K562 (cell line): ENCODE data around the gene CD69. TPM values are rescaled to one million over a fixed set of nuclear protein-coding genes. Genes with fewer than 3 reads are reported as not detected.

Experiments used
- ATAC-seq: fragments of 200-7000 bp; cut with Tn5 transposase; 3 replicates; pipeline ENCODE4 v1.9.1; 2020; ENCODE audit warnings: moderate library complexity
- BruUV-seq: library from RNA; stranded (reverse); fragments of 400-500 nt; replicated peaks from 2 replicates; lab custom pipeline; 2021; lab: Mats Ljungman, UMichigan
- CTCF ChIA-PET: fragments of 300-600 bp; formaldehyde crosslinking; extraction: SDS; loops from one replicate; lab custom pipeline; 2021; ENCODE audit warnings: low intra/inter-chr PET ratio; lab: Yijun Ruan, JAX
- POLR2A ChIA-PET: fragments of 300-600, 350-650 bp; sonication (Branson Sonifier 250); formaldehyde crosslinking; extraction: SDS; loops from one replicate; lab custom pipeline; 2021; ENCODE audit warnings: antibody characterized with exemption, inconsistent platforms; lab: Yijun Ruan, JAX
- DNase-seq, 4 experiments: peaks; one replicate each; pipeline versions ENCODE4 v3.0.0 to v3.0.0-alpha.2; 2011 to 2018; ENCODE audit warnings: low spot score in 3 of 4, mixed read lengths in 3 of 4; ENCODE audit errors: extremely low read depth in 1 of 4
- FAIRE-seq: peaks from 2 replicates; lab custom pipeline; 2011; peaks lifted over from hg19 to GRCh38; lab: Jason Lieb, UNC
- H2AFZ ChIP-seq: 2 replicates; pipeline ENCODE4 v1.6.0; 2011; ENCODE audit warnings: low read depth, low read length, control low read depth, inconsistent platforms
- H3K27ac ChIP-seq: fragments of 200-600 bp; 3 replicates; pipeline ENCODE4 v1.8.0; 2011; ENCODE audit warnings: low read depth, mild to moderate bottlenecking, control low read depth, inconsistent platforms, low read length, moderate library complexity, mixed read lengths; ENCODE audit errors: extremely low read depth
- H3K27me3 ChIP-seq, 2 experiments: fragments of 300-600 bp in 1 of 2; 2 replicates in 1 of 2; 3 replicates in 1 of 2; pipeline versions ENCODE4 v1.6.0 to v1.8.0; 2011; ENCODE audit warnings: inconsistent platforms in 2 of 2, low read length in 2 of 2, mild to moderate bottlenecking in 1 of 2, mixed read lengths in 1 of 2, moderate library complexity in 1 of 2; ENCODE audit not compliant: control insufficient read depth in 2 of 2, insufficient read depth in 2 of 2
- H3K36me3 ChIP-seq: fragments of 300-600 bp; 3 replicates; pipeline ENCODE4 v1.8.0; 2011; ENCODE audit warnings: mild to moderate bottlenecking, low read length, inconsistent platforms; ENCODE audit not compliant: control insufficient read depth, insufficient read depth
- H3K4me1 ChIP-seq, 2 experiments: fragments of 200-600 bp in 1 of 2; replicated peaks in 1 of 2; 2 replicates in 1 of 2; 3 replicates in 1 of 2; pipeline versions ENCODE4 v1.5.1 to v1.8.0; 2011; ENCODE audit warnings: inconsistent platforms in 2 of 2, low read length in 2 of 2, mild to moderate bottlenecking in 1 of 2, mixed read lengths in 1 of 2, moderate library complexity in 1 of 2; ENCODE audit not compliant: control insufficient read depth in 2 of 2, insufficient read depth in 2 of 2
- H3K4me2 ChIP-seq: 2 replicates; pipeline ENCODE4 v1.6.1; 2011; ENCODE audit warnings: low read length, control low read depth, inconsistent platforms, mixed read lengths; ENCODE audit not compliant: insufficient read depth
- H3K4me3 ChIP-seq: fragments of 200-600 bp; sonication (generic), shearing (Covaris generic); 2 replicates; pipeline ENCODE4 v1.5.1; 2016; ENCODE audit warnings: control low read depth, inconsistent platforms
- H3K79me2 ChIP-seq: fragments of 200-600 bp; 3 replicates; pipeline ENCODE4 v1.8.0; 2011; ENCODE audit warnings: low read length, inconsistent platforms; ENCODE audit not compliant: control insufficient read depth, insufficient read depth
- H3K9ac ChIP-seq, 2 experiments: 2 replicates each; pipeline versions ENCODE4 v1.6.0 to v1.6.1; 2011; ENCODE audit warnings: low read depth in 2 of 2, low read length in 2 of 2, control low read depth in 1 of 2, inconsistent platforms in 1 of 2, mild to moderate bottlenecking in 1 of 2, mixed read lengths in 1 of 2; ENCODE audit not compliant: insufficient read depth in 1 of 2
- H3K9me1 ChIP-seq: one replicate; pipeline ENCODE4 v1.6.0; 2011; ENCODE audit warnings: inconsistent platforms, mild to moderate bottlenecking, low read length, moderate library complexity; ENCODE audit not compliant: control insufficient read depth, insufficient read depth
- H3K9me3 ChIP-seq: replicated peaks from 2 replicates; pipeline ENCODE4 v1.5.1; 2011; ENCODE audit warnings: low read depth, low read length, inconsistent platforms; ENCODE audit not compliant: control insufficient read depth, insufficient read depth
- H4K20me1 ChIP-seq: replicated peaks from 2 replicates; pipeline ENCODE4 v1.6.1; 2011; ENCODE audit warnings: low read length, inconsistent platforms, mixed read lengths; ENCODE audit not compliant: control insufficient read depth, insufficient read depth
- CSDE1 ChIP-seq, 2 experiments: fragments of 450-650 bp; IDR thresholded peaks; 2 replicates each; pipeline ENCODE4 v1.6.1; 2016; ENCODE audit warnings: mild to moderate bottlenecking in 1 of 2
- ETV1 ChIP-seq: fragments of 450-650 bp; conservative IDR thresholded peaks from 2 replicates; pipeline ENCODE4 v1.6.1; 2016; ENCODE audit warnings: missing genetic modification characterization, control low read depth, low read depth, missing compliant biosample characterization
- FOXK2 ChIP-seq, 2 experiments: fragments of 450-650 bp; IDR thresholded peaks in 1 of 2; conservative IDR thresholded peaks in 1 of 2; 2 replicates each; pipeline ENCODE4 v1.6.1; 2016; ENCODE audit warnings: low read depth in 2 of 2, mild to moderate bottlenecking in 1 of 2
- GABPB1 ChIP-seq: sonication (generic); formaldehyde crosslinking; IDR thresholded peaks from 2 replicates; pipeline ENCODE4 v1.8.0; 2022; ENCODE audit warnings: mild to moderate bottlenecking, missing genetic modification reagents
- HNRNPH1 ChIP-seq: fragments of 200-400 bp; formaldehyde crosslinking; optimal IDR thresholded peaks from 2 replicates; pipeline ENCODE3; 2017; ENCODE audit warnings: low read depth, mild to moderate bottlenecking, low read length, moderate library complexity
- IRF1 ChIP-seq: sonication (generic); formaldehyde crosslinking; IDR thresholded peaks from 2 replicates; pipeline ENCODE4 v1.8.0; 2022; ENCODE audit warnings: missing genetic modification reagents, mild to moderate bottlenecking, borderline replicate concordance
- RB1 ChIP-seq: fragments of 450-650 bp; IDR thresholded peaks from 2 replicates; pipeline ENCODE4 v1.6.1; 2017; ENCODE audit warnings: low read depth, mild to moderate bottlenecking
- TCF3 ChIP-seq: sonication (generic); formaldehyde crosslinking; IDR thresholded peaks from 2 replicates; pipeline ENCODE4 v1.4.0; 2020; ENCODE audit warnings: mild to moderate bottlenecking, missing genetic modification reagents
- ZNF24 ChIP-seq: fragments of 450-650 bp; IDR thresholded peaks from 2 replicates; pipeline ENCODE4 v1.6.1; 2016
- ZNF644 ChIP-seq: fragments of 200-800 bp; sonication (Bioruptor generic); IDR thresholded peaks from 2 replicates; pipeline ENCODE4 v1.6.1; 2016; ENCODE audit warnings: low read depth, missing genetic modification characterization, missing compliant biosample characterization
- ZNF778 ChIP-seq: fragments of 450-650 bp; formaldehyde crosslinking; IDR thresholded peaks from 2 replicates; pipeline ENCODE4 v1.4.0; 2020; ENCODE audit warnings: mild to moderate bottlenecking, moderate library complexity
- WGBS: fragments of 100-300 bp; shearing (Covaris generic); methylation state at CpG from one replicate; pipeline ENCODE4 v1.1.6; 2016; ENCODE audit warnings: low coverage, mixed read lengths; ENCODE audit not compliant: insufficient coverage; ENCODE audit errors: missing lambda C conversion rate; 5-methylcytosine and 5-hydroxymethylcytosine counted together
- in situ Hi-C: fragments of 300-500 bp; cut with MboI; formaldehyde crosslinking; loops from 4 replicates; pipeline ENCODE4 v1.15.0; 2018; ENCODE audit warnings: inconsistent platforms, mixed read lengths
- intact Hi-C: fragments of 100-400 bp; cut with micrococcal nuclease; formaldehyde crosslinking; loops from 2 replicates; pipeline ENCODE4 v1.14.2; 2022
- polyA plus RNA-seq, 8 experiments: library from polyadenylated mRNA; depleted of rRNA in 4 of 8; stranded (reverse) in 5 of 8; unstranded in 3 of 8; fragments of >200 nt; fragmentation: Nextera tagmentation in 2 of 8; fragmentation: Illumina TruSeq in 1 of 8; extraction: Ambion mirVana in 2 of 8; extraction: Trizol in 1 of 8; gene quantifications; 2 replicates each; pipeline versions ENCODE4 v1.2.1 to v1.2.3, GENCODE V29; 2011 to 2014; ENCODE audit warnings: inconsistent platforms in 1 of 8, missing spikeins in 1 of 8
- total RNA-seq, 7 experiments: library from RNA; depleted of rRNA in 6 of 7; stranded (reverse); fragments of >200 nt in 6 of 7; fragmentation: Illumina TruSeq in 2 of 7; extraction: Trizol in 2 of 7; gene quantifications; 2 replicates each; pipeline versions ENCODE4 v1.2.1 to v1.2.3, GENCODE V29; 2011 to 2021; ENCODE audit warnings: low replicate concordance in 1 of 7

Gene CD69
- total and polyA plus RNA-seq, 9 of the 15 experiments (the other 6 are each of a cell fraction or from before 2014, with no cell fraction given) = 11.7 to 243 (median 54.4) TPM

- H3K9me1 ChIP-seq = no peaks in the 10 kb centered on the region
- peaks cover 6% of the 10 kb centered on the region for H3K9me3 ChIP-seq
- TF ChIP-seq TCF3 (CRISPR knock-in tag) (no peak), FOXK2 (conservative IDR thresholded peaks at IDR 0.05 in 1 of 2, IDR thresholded peaks at IDR 0.05 in 1 of 2; ENCODE audit: low read depth in 2 of 2) (no peak), IRF1 (CRISPR knock-in tag) (no peak), HNRNPH1 (no peak), ZNF644 (tag) (no peak), ZNF778 (no peak), ETV1 (tag) (no peak), GABPB1 (CRISPR knock-in tag) (no peak), CSDE1 (IDR thresholded peaks at IDR 0.05) (no peak), ZNF24 (no peak), RB1 (no peak)
- H3K4me3 ChIP-seq = peak overlapping the region; percentile 52
- H3K79me2 ChIP-seq = peaks cover 45% of the 10 kb centered on the region
- intact Hi-C loops (no loop called here), in situ Hi-C loops (no loop called here)
- H3K9ac ChIP-seq = peak overlapping the region in 1 of 2 experiments; percentile 77; a peak in 2 of 4 replicates
- peak overlapping the region; percentile 90 for H3K4me2 ChIP-seq
- WGBS = 19% methylated on average over 4 of the region's 4 CpGs
- ATAC-seq (no peak), FAIRE-seq (no peak), DNase-seq (no peak)
- H3K27ac ChIP-seq = peak overlapping the region; percentile 75
- peaks cover 4% of the 10 kb centered on the region; the same call in 1 of the 3 replicates for H3K36me3 ChIP-seq
- H2AFZ ChIP-seq = peak overlapping the region; percentile 21
- H3K4me1 ChIP-seq = peaks cover 3 to 18% of the 10 kb centered on the region in 2 experiments; a peak in 4 of 5 replicates
- BruUV-seq = no TSS peak
- no peaks in the 10 kb centered on the region for H3K27me3 ChIP-seq
- POLR2A ChIA-PET = interaction anchor here (1.1 to 1.6 kb wide), 3 partner anchors 9 to 34 kb away, joined by 3 to 8 read pairs (median 7); no protein-coding TSS in a partner anchor
- no peaks in the 10 kb centered on the region; the same call in 1 of the 2 replicates for H4K20me1 ChIP-seq
- CTCF ChIA-PET = no interaction called here
These were observed 699 bp upstream of the CD69 start for GRCh38 chr12:9761419-9761781.
